Measurements from ENCODE around the gene GAB1. TPM values are rescaled to one million over a fixed set of nuclear protein-coding genes. Genes with fewer than 3 reads are reported as not detected.

Gene GAB1
- total RNA-seq, 1 experiment from 2014 or later = 3.8 TPM

DNA sequence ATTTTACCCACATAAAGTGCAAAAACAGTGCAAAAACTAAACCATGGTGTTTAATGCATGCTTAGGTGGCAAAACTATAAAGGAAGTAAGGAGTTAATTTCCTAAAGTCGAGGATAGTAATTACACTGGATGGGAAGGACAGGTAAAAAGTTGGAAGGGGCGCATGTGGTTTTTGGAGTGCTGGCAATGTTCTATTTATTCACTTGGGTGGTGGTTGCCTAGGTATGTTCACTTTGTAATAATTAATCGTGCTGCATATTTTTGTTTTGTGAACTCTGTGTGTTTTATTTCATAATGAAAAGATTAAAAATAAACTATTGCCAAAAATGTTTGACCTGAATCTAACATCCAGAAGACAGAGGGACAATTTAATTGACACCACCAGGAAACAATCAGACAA is 144.7 kb downstream of the GAB1 start:
- DNase-seq (ENCODE audit: low read depth, low spot score) = no peak
- no peak for TF ChIP-seq ATF3 (IDR thresholded peaks at IDR 0.05)
- no peak for TF ChIP-seq SIN3A (IDR thresholded peaks at IDR 0.05; ENCODE audit: low read depth)
- TF ChIP-seq, protein P1, sequence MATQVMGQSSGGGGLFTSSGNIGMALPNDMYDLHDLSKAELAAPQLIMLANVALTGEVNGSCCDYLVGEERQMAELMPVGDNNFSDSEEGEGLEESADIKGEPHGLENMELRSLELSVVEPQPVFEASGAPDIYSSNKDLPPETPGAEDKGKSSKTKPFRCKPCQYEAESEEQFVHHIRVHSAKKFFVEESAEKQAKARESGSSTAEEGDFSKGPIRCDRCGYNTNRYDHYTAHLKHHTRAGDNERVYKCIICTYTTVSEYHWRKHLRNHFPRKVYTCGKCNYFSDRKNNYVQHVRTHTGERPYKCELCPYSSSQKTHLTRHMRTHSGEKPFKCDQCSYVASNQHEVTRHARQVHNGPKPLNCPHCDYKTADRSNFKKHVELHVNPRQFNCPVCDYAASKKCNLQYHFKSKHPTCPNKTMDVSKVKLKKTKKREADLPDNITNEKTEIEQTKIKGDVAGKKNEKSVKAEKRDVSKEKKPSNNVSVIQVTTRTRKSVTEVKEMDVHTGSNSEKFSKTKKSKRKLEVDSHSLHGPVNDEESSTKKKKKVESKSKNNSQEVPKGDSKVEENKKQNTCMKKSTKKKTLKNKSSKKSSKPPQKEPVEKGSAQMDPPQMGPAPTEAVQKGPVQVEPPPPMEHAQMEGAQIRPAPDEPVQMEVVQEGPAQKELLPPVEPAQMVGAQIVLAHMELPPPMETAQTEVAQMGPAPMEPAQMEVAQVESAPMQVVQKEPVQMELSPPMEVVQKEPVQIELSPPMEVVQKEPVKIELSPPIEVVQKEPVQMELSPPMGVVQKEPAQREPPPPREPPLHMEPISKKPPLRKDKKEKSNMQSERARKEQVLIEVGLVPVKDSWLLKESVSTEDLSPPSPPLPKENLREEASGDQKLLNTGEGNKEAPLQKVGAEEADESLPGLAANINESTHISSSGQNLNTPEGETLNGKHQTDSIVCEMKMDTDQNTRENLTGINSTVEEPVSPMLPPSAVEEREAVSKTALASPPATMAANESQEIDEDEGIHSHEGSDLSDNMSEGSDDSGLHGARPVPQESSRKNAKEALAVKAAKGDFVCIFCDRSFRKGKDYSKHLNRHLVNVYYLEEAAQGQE (IDR thresholded peaks at IDR 0.05; ENCODE audit: low read depth) = no peak
- no peak for TF ChIP-seq SRF (IDR thresholded peaks at IDR 0.05; ENCODE audit: low read depth)
- TF ChIP-seq SP1 (IDR thresholded peaks at IDR 0.05; ENCODE audit: low read depth) = no peak
- TF ChIP-seq ZNF274 (IDR thresholded peaks at IDR 0.05; ENCODE audit: low read depth, low read length) = no peak
- CTCF ChIA-PET = interaction anchor here (1.1 kb wide), 1 partner anchor 279 kb away, joined by 3 read pairs; no protein-coding TSS in a partner anchor
- Histone ChIP-seq H3K27ac (ENCODE audit: low read depth, low read length) (no peak overlapping the region), H3K27me3 (ENCODE audit: insufficient read depth, low read length) (no peaks in the 10 kb centered on the region), H3K79me2 (ENCODE audit: insufficient read depth, low read length) (no peaks in the 10 kb centered on the region), H3K9me3 (ENCODE audit: control insufficient read depth in 1 of 2, insufficient read depth in 1 of 2, low read depth in 1 of 2, low read length in 2 of 2) (no peaks in the 10 kb centered on the region), H3K4me1 (ENCODE audit: control insufficient read depth in 1 of 2, insufficient read depth in 2 of 2, low read length in 2 of 2) (no peaks in the 10 kb centered on the region), H4K20me1 (ENCODE audit: insufficient read depth) (no peaks in the 10 kb centered on the region), H3K4me3 (replicated peaks in 1 of 2; ENCODE audit: low read depth in 1 of 2, low read length in 2 of 2) (no peak overlapping the region), H3K36me3 (ENCODE audit: control insufficient read depth in 1 of 2, insufficient read depth in 2 of 2, low read length in 2 of 2) (no peaks in the 10 kb centered on the region), H2AFZ (ENCODE audit: low read depth, low read length, poor library complexity, severe bottlenecking) (no peak overlapping the region), H3K9ac (ENCODE audit: low read length) (no peak overlapping the region), H3K9me2 (ENCODE audit: insufficient read depth) (no peaks in the 10 kb centered on the region), H3K4me2 (ENCODE audit: low read length) (no peak overlapping the region)
- BruUV-seq (replicated peaks) = no TSS peak
- no peak for ATAC-seq
- intact Hi-C loops (cut with micrococcal nuclease) = loop anchor here (5.0 kb wide), 2 partner anchors 84 to 599 kb away; no protein-coding TSS in a partner anchor
- POLR2A ChIA-PET = no interaction called here
- RAD21 ChIA-PET (ENCODE audit: low non-redundant PET in 1 of 2, low total read pairs in 2 of 2, uncharacterized antibody in 2 of 2, unreplicated experiment in 2 of 2) = no interaction called here

Data from HCT116 (cell line).